ENCODE results near the gene MTRR. TPM values are rescaled to one million over a fixed set of nuclear protein-coding genes. Genes with fewer than 3 reads are reported as not detected.
A peak's percentile ranks its signal among the peaks of the same experiment; 100 is the strongest.

Gene MTRR
- 55.9 and 61.2 TPM in 2 replicates for total RNA-seq (2022)
- Bru-seq, nascent RNA, result percentile 88 among the genes with signal in this experiment
- percentile 72 among the genes with signal in this experiment for BruChase-seq, experiment 1, labeled RNA remaining after a 6-hour chase
- BruChase-seq, experiment 2, labeled RNA remaining after a 2-hour chase, result percentile 75 among the genes with signal in this experiment
- long read RNA-seq, transcript MTRR-202 (15 exons, 3,215 nt), result major isoform, 27 of 52 reads
- long read RNA-seq, partial matches to known transcripts, result 4 of 52 reads
- long read RNA-seq, other reads (novel, unspliced or antisense), result 18 of 52 reads

DNA sequence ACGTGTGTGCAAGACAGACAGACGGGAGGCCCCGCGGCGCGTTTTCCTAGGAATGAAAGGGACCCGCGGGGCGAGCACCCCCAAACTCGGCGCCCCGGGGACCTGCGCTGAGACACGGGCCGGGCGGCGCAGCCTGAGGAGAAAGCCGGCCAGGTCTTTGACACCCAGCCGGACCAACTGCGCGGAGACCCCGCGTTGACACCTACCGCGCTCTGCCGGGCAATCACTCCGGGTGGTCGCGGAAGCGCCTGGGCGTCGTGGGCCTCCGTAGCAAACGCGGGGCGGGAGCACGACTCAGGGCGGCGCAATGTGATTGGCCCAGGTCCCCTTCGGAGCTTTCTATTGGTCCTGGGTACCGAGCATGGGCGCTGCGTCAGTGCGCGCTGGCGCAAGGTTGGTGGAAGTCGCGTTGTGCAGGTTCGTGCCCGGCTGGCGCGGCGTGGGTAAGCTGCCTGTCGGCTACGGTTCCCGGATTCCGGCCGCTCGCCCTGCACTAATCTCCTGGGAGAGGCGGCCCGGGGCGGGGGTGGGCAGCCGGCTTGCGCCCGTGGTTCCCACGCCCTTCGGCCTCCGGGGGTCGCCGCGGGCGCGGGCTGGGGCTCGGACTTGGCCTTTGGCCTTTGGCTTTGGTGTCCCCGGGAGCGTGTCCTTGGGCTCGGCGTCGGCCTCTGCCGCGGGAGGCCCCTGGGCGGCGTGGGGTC, at the start of gene MTRR, which contains the start of gene FASTKD3:
MTRR (plus strand) TSS at position 376 of the 701 bp plus-strand sequence. CDS start 1,647 bp downstream, outside the sequence.
FASTKD3 (minus strand) TSS at position 259 of the 701 bp plus-strand sequence. CDS start 948 bp downstream, outside the sequence.
- CTCF ChIA-PET, result no interaction called here
- Mint-ChIP-seq H3K9me3 (ENCODE audit: low read depth, unreplicated experiment) (no peaks in the 10 kb centered on the region), H3K36me3 (ENCODE audit: insufficient read depth, unreplicated experiment) (peaks cover 29% of the 10 kb centered on the region), H3K4me3 (ENCODE audit: low read depth, unreplicated experiment) (peak within 1 kb of the TSS; percentile 88), H3K27ac (ENCODE audit: unreplicated experiment) (peak within 1 kb of the TSS; percentile 78), H3K4me1 (ENCODE audit: low read depth, unreplicated experiment) (peaks cover 31% of the 10 kb centered on the region), H3K27me3 (ENCODE audit: unreplicated experiment) (no peaks in the 10 kb centered on the region)
- TF ChIP-seq, protein P1, sequence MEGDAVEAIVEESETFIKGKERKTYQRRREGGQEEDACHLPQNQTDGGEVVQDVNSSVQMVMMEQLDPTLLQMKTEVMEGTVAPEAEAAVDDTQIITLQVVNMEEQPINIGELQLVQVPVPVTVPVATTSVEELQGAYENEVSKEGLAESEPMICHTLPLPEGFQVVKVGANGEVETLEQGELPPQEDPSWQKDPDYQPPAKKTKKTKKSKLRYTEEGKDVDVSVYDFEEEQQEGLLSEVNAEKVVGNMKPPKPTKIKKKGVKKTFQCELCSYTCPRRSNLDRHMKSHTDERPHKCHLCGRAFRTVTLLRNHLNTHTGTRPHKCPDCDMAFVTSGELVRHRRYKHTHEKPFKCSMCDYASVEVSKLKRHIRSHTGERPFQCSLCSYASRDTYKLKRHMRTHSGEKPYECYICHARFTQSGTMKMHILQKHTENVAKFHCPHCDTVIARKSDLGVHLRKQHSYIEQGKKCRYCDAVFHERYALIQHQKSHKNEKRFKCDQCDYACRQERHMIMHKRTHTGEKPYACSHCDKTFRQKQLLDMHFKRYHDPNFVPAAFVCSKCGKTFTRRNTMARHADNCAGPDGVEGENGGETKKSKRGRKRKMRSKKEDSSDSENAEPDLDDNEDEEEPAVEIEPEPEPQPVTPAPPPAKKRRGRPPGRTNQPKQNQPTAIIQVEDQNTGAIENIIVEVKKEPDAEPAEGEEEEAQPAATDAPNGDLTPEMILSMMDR (IDR thresholded peaks at IDR 0.05; ENCODE audit: unreplicated experiment), result no peak
- peak; percentile 90 for DNase-seq
- intact Hi-C loops (cut with micrococcal nuclease; ENCODE audit: unreplicated experiment), result no loop called here
- no TSS peak for BruUV-seq (replicated peaks)

DNA sequence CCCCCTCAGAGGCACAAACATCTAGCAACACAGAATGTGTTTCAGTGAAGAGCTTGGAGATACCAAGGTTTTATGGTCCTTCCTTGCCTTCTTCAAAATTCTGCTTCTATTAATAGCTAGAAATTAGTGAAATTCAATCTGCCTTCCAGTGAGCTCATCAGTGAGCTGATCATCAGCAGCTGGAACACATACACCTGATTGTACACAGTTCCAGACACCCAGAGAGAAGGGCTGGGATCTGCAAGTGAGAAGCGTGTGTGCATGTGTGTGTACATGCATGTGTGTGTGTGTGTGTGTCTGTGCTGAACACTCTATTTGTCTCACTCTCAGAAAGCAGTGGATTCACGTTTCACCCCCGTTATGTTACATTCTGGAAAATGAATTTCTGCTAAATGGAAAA, 46.5 kb upstream of the MTRR start:
- CTCF ChIA-PET, result no interaction called here
- Mint-ChIP-seq H3K4me1 (ENCODE audit: low read depth, unreplicated experiment) (no peaks in the 10 kb centered on the region), H3K36me3 (ENCODE audit: insufficient read depth, unreplicated experiment) (no peaks in the 10 kb centered on the region), H3K4me3 (ENCODE audit: low read depth, unreplicated experiment) (no peak overlapping the region), H3K27ac (ENCODE audit: unreplicated experiment) (no peak overlapping the region), H3K27me3 (ENCODE audit: unreplicated experiment) (peaks cover 48% of the 10 kb centered on the region), H3K9me3 (ENCODE audit: low read depth, unreplicated experiment) (no peaks in the 10 kb centered on the region)
- intact Hi-C loops (cut with micrococcal nuclease; ENCODE audit: unreplicated experiment), result no loop called here
- TF ChIP-seq, protein P1 (IDR thresholded peaks at IDR 0.05; ENCODE audit: unreplicated experiment), result no peak
- no TSS peak for BruUV-seq (replicated peaks)
- no peak for DNase-seq

DNA sequence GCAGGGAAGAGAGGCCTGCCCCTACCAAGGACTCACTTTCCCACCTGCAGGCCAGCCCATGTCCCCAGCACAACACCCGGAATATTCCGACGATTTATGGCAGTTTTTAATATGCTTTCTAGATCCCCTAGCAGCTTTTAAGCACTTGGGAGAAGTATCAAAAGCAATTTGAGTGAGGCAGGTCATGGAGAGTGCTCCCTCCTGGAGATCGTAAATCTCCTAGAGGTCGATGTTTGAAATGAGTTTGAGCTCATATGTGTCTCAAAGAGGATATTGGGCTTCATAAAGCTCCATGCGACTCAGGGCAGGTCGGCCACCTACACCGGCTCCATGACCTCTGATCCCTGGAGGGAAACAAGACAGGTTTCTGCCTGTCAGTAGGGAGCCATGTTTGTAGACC, 45.4 kb upstream of the MTRR start:
- Mint-ChIP-seq H3K36me3 (ENCODE audit: insufficient read depth, unreplicated experiment) (no peaks in the 10 kb centered on the region), H3K4me3 (ENCODE audit: low read depth, unreplicated experiment) (no peak overlapping the region), H3K27me3 (ENCODE audit: unreplicated experiment) (peaks cover 59% of the 10 kb centered on the region), H3K27ac (ENCODE audit: unreplicated experiment) (no peak overlapping the region), H3K9me3 (ENCODE audit: low read depth, unreplicated experiment) (no peaks in the 10 kb centered on the region), H3K4me1 (ENCODE audit: low read depth, unreplicated experiment) (no peaks in the 10 kb centered on the region)
- BruUV-seq (replicated peaks), result no TSS peak
- intact Hi-C loops (cut with micrococcal nuclease; ENCODE audit: unreplicated experiment), result no loop called here
- no peak for DNase-seq
- TF ChIP-seq, protein P1 (IDR thresholded peaks at IDR 0.05; ENCODE audit: unreplicated experiment), result no peak
- CTCF ChIA-PET, result no interaction called here

DNA sequence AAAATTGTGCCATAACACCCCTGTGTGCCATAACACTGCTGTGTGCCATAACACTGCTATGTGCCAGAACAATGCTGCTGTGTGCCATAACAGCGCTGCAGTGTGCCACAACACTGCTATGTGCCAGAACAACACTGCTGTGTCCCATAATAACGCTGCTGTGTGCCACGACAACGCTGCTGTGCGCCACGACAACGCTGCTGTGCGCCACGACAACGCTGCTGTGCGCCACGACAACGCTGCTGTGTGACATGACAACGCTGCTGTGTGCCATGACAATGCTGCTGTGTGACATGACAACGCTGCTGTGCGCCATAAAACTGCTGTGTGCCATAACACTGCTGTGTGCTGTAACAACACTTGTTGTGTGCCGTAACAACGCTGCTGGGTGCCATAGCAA, 44.0 kb upstream of the MTRR start:
- intact Hi-C loops (cut with micrococcal nuclease; ENCODE audit: unreplicated experiment), result no loop called here
- TF ChIP-seq, protein P1 (IDR thresholded peaks at IDR 0.05; ENCODE audit: unreplicated experiment), result no peak
- DNase-seq, result no peak
- no peaks in the 10 kb centered on the region for H3K36me3 Mint-ChIP-seq (ENCODE audit: insufficient read depth, unreplicated experiment)
- H3K27ac Mint-ChIP-seq (ENCODE audit: unreplicated experiment), result no peak overlapping the region
- no peaks in the 10 kb centered on the region for H3K9me3 Mint-ChIP-seq (ENCODE audit: low read depth, unreplicated experiment)
- no peaks in the 10 kb centered on the region for H3K4me1 Mint-ChIP-seq (ENCODE audit: low read depth, unreplicated experiment)
- CTCF ChIA-PET, result no interaction called here
- BruUV-seq (replicated peaks), result no TSS peak
- peaks cover 58% of the 10 kb centered on the region for H3K27me3 Mint-ChIP-seq (ENCODE audit: unreplicated experiment)
- H3K4me3 Mint-ChIP-seq (ENCODE audit: low read depth, unreplicated experiment), result no peak overlapping the region
